ENCODE results near the gene NCR2.

DNA sequence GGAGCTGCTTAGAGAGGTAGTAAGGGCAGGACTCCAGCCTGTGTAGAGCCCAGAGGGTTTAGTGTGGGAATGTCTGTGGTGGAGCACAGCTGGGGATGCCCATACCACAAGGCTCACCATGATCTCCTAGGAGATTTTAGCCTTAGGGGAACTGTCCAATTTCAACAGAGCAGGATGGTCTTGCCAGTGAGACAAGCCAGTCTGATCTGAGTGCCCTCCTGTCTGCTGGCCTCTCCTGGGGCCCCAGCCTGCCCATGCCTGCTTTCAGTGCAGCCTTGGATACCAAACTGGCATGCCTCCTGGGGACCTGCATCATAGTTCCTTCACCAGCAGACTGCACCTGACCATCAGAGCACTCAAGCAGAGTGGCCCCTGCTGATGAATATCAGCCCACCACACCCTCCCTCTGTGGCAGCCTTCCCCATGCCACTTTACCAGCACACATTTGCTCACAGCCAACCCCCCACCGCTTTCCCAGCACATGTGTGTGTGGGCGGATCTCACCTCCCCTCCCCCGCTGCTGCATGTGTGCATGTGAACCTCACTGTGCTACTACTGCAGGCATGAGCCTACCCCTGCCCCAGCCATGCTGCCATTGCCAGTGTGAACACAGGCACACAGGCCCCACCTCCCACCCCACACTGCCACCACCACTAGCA, 41.1 kb upstream of the NCR2 start:
- TF ChIP-seq, protein P1, sequence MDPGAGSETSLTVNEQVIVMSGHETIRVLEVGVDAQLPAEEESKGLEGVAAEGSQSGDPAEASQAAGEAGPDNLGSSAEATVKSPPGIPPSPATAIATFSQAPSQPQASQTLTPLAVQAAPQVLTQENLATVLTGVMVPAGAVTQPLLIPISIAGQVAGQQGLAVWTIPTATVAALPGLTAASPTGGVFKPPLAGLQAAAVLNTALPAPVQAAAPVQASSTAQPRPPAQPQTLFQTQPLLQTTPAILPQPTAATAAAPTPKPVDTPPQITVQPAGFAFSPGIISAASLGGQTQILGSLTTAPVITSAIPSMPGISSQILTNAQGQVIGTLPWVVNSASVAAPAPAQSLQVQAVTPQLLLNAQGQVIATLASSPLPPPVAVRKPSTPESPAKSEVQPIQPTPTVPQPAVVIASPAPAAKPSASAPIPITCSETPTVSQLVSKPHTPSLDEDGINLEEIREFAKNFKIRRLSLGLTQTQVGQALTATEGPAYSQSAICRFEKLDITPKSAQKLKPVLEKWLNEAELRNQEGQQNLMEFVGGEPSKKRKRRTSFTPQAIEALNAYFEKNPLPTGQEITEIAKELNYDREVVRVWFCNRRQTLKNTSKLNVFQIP (CRISPR knock-in tag; IDR thresholded peaks at IDR 0.05; ENCODE audit: borderline replicate concordance, low read depth) = no peak
- TF ChIP-seq, protein P2, sequence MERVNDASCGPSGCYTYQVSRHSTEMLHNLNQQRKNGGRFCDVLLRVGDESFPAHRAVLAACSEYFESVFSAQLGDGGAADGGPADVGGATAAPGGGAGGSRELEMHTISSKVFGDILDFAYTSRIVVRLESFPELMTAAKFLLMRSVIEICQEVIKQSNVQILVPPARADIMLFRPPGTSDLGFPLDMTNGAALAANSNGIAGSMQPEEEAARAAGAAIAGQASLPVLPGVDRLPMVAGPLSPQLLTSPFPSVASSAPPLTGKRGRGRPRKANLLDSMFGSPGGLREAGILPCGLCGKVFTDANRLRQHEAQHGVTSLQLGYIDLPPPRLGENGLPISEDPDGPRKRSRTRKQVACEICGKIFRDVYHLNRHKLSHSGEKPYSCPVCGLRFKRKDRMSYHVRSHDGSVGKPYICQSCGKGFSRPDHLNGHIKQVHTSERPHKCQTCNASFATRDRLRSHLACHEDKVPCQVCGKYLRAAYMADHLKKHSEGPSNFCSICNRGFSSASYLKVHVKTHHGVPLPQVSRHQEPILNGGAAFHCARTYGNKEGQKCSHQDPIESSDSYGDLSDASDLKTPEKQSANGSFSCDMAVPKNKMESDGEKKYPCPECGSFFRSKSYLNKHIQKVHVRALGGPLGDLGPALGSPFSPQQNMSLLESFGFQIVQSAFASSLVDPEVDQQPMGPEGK (CRISPR knock-in tag; IDR thresholded peaks at IDR 0.05; ENCODE audit: borderline replicate concordance) = no peak
- TF ChIP-seq, protein P3, sequence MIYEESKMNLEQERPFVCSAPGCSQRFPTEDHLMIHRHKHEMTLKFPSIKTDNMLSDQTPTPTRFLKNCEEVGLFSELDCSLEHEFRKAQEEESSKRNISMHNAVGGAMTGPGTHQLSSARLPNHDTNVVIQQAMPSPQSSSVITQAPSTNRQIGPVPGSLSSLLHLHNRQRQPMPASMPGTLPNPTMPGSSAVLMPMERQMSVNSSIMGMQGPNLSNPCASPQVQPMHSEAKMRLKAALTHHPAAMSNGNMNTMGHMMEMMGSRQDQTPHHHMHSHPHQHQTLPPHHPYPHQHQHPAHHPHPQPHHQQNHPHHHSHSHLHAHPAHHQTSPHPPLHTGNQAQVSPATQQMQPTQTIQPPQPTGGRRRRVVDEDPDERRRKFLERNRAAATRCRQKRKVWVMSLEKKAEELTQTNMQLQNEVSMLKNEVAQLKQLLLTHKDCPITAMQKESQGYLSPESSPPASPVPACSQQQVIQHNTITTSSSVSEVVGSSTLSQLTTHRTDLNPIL (CRISPR knock-in tag; IDR thresholded peaks at IDR 0.05; ENCODE audit: low read depth) = no peak
- TF ChIP-seq, protein P4, sequence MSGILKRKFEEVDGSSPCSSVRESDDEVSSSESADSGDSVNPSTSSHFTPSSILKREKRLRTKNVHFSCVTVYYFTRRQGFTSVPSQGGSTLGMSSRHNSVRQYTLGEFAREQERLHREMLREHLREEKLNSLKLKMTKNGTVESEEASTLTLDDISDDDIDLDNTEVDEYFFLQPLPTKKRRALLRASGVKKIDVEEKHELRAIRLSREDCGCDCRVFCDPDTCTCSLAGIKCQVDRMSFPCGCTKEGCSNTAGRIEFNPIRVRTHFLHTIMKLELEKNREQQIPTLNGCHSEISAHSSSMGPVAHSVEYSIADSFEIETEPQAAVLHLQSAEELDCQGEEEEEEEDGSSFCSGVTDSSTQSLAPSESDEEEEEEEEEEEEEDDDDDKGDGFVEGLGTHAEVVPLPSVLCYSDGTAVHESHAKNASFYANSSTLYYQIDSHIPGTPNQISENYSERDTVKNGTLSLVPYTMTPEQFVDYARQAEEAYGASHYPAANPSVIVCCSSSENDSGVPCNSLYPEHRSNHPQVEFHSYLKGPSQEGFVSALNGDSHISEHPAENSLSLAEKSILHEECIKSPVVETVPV (CRISPR knock-in tag; IDR thresholded peaks at IDR 0.05) = no peak
- TF ChIP-seq BACH2 (CRISPR knock-in tag; IDR thresholded peaks at IDR 0.05; ENCODE audit: borderline replicate concordance) (no peak), ZNF565 (CRISPR knock-in tag; conservative IDR thresholded peaks at IDR 0.05; ENCODE audit: low read depth) (no peak), RARB (CRISPR knock-in tag; IDR thresholded peaks at IDR 0.05) (no peak), ARNTL (CRISPR knock-in tag; IDR thresholded peaks at IDR 0.05; ENCODE audit: borderline replicate concordance, low read depth) (no peak), GLIS3 (CRISPR knock-in tag; IDR thresholded peaks at IDR 0.05) (no peak), TOX (CRISPR knock-in tag; IDR thresholded peaks at IDR 0.05; ENCODE audit: borderline replicate concordance) (no peak), ZFP3 (CRISPR knock-in tag; IDR thresholded peaks at IDR 0.05) (no peak)
